Body of pancreas (tissue), 4 donors: ENCODE measurements around the gene AMER2. TPM values are rescaled to one million over a fixed set of nuclear protein-coding genes. Genes with fewer than 3 reads are reported as not detected.
A peak's percentile ranks its signal among the peaks of the same experiment; 100 is the strongest.

Source experiments
- ATAC-seq: fragments of 150-250 bp; one replicate; pipeline ENCODE4 v1.9.1; 2016
- DNase-seq, 4 donors: peaks; one replicate each; pipeline ENCODE4 v3.0.0-alpha.2; 2019
- H3K27ac ChIP-seq, 4 donors: fragments of 200-600 bp; sonication (generic); 1 replicate in 3 of 4; 2 replicates in 1 of 4; pipeline versions ENCODE4 v1.5.1 to v1.6.1; 2016 to 2019; ENCODE audit warnings: mild to moderate bottlenecking in 1 of 4, mixed read lengths in 1 of 4, moderate library complexity in 1 of 4
- H3K27me3 ChIP-seq, 2 donors: fragments of 200-600 bp; sonication (generic); one replicate each; pipeline ENCODE4 v1.6.0; 2016; ENCODE audit warnings: mild to moderate bottlenecking in 1 of 2
- H3K36me3 ChIP-seq, 2 donors: fragments of 200-600 bp; sonication (generic); replicated peaks in 1 of 2; 2 replicates each; pipeline ENCODE4 v1.5.1; 2016; ENCODE audit warnings: low read depth in 2 of 2; ENCODE audit not compliant: insufficient read depth in 1 of 2
- H3K4me1 ChIP-seq: fragments of 200-600 bp; sonication (generic); one replicate; pipeline ENCODE4 v1.6.0; 2016
- H3K4me3 ChIP-seq, 2 donors: fragments of 200-600 bp; sonication (generic); 1 replicate in 1 of 2; 2 replicates in 1 of 2; pipeline ENCODE4 v1.5.1; 2016 to 2019
- H3K9me3 ChIP-seq, 3 donors: fragments of 200-600 bp; sonication (generic); 1 replicate in 2 of 3; 2 replicates in 1 of 3; pipeline ENCODE4 v1.5.1; 2016
- POLR2A ChIP-seq, 3 donors: fragments of 450-650 bp; IDR thresholded peaks; one replicate each; pipeline ENCODE4 v1.6.1; 2016; ENCODE audit warnings: antibody characterized with exemption in 3 of 3, mild to moderate bottlenecking in 2 of 3
- WGBS, 2 donors: methylation state at CpG; one replicate each; pipeline ENCODE4 v1.1.5; 2017; 5-methylcytosine and 5-hydroxymethylcytosine counted together
- intact Hi-C: fragments of 100-400 bp; cut with DNase I; formaldehyde crosslinking; loops from one replicate; pipeline ENCODE4 v1.15.1; 2023
- total RNA-seq, 2 donors: library from RNA; depleted of rRNA; stranded (reverse); fragments of >200 nt; gene quantifications; one replicate each; pipeline ENCODE4 v1.1.0, GENCODE V29; 2016
- TF ChIP-seq, protein P1 (sequence below), 7 experiments: fragments of 450-650 bp in 4 of 7; fragments of 200-600 bp in 3 of 7; sonication (generic) in 3 of 7; IDR thresholded peaks; one replicate each; pipeline ENCODE4 v1.5.1; 2016 to 2019; ENCODE audit warnings: antibody characterized with exemption in 7 of 7

AMER2 gene
- total RNA-seq, 2 donors from 2014 or later, result not detected

DNA sequence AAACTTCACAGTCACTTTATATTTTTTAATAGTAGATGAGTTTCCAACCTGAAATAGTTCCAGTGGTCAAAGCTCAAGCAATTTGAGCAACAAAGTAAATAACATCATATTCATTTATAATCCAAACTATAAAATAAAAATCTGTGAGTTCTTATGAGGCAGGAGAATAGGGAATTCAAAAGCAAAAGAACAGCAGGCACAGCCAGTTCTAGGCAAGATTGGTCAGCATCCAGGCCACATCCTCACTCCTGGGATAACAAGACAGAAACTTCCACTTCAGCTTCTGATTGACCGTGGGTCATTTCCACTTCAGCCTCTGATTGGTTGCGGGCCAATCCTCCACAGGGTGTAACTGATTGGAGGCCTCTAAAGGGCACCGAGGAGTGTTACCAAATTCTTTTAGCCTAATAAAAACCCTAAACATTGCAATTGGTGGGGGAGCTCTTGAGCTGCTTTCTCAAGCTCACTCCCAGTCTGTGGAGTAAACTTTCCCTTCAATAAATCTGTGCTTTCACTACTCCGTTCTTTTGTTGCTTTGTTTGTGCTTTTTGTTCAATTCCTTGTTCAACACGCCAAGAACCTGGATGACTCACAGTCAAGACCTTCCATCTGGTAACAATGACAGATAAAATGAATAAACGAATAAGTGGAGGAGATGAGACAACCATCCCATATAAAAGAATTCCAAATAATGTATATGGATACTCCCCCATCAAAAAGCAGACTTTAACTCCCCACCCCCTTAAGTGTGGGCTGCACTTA, 42.6 kb upstream of the AMER2 start:
- Histone ChIP-seq H3K27ac (no peak overlapping the region), H3K4me1 (no peaks in the 10 kb centered on the region), H3K4me3 (no peak overlapping the region), H3K9me3 (no peaks in the 10 kb centered on the region), H3K27me3 (no peaks in the 10 kb centered on the region), H3K36me3 (no peaks in the 10 kb centered on the region)
- peak in 1 of 4 donors; percentile 3 for DNase-seq
- no peak for ATAC-seq
- intact Hi-C loops, result no loop called here
- WGBS, 2 donors, result 52 to 68% methylated on average over 6 of the region's 6 CpGs
- TF ChIP-seq POLR2A (IDR thresholded peaks at IDR 0.05), result no peak
- TF ChIP-seq, protein P1, sequence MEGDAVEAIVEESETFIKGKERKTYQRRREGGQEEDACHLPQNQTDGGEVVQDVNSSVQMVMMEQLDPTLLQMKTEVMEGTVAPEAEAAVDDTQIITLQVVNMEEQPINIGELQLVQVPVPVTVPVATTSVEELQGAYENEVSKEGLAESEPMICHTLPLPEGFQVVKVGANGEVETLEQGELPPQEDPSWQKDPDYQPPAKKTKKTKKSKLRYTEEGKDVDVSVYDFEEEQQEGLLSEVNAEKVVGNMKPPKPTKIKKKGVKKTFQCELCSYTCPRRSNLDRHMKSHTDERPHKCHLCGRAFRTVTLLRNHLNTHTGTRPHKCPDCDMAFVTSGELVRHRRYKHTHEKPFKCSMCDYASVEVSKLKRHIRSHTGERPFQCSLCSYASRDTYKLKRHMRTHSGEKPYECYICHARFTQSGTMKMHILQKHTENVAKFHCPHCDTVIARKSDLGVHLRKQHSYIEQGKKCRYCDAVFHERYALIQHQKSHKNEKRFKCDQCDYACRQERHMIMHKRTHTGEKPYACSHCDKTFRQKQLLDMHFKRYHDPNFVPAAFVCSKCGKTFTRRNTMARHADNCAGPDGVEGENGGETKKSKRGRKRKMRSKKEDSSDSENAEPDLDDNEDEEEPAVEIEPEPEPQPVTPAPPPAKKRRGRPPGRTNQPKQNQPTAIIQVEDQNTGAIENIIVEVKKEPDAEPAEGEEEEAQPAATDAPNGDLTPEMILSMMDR (IDR thresholded peaks at IDR 0.05), result no peak

GRCh38 chr13:25213715-25214114, 41.6 kb upstream of the AMER2 start:
- ATAC-seq (no peak), DNase-seq (no peak)
- no peaks in the 10 kb centered on the region for H3K9me3 ChIP-seq
- no peaks in the 10 kb centered on the region for H3K27me3 ChIP-seq
- H3K4me3 ChIP-seq, result no peak overlapping the region
- WGBS, 2 donors, result 88 to 90% methylated on average over 2 of the region's 2 CpGs
- H3K4me1 ChIP-seq, result no peaks in the 10 kb centered on the region
- intact Hi-C loops, result no loop called here
- no peaks in the 10 kb centered on the region for H3K36me3 ChIP-seq
- no peak overlapping the region for H3K27ac ChIP-seq
- no peak for TF ChIP-seq POLR2A (IDR thresholded peaks at IDR 0.05)
- TF ChIP-seq, protein P1 (IDR thresholded peaks at IDR 0.05), result no peak

GRCh38 chr13:25210842-25211569, 38.9 kb upstream of the AMER2 start:
- no peaks in the 10 kb centered on the region for H3K4me1 ChIP-seq
- H3K27me3 ChIP-seq, result no peaks in the 10 kb centered on the region
- no peak for DNase-seq
- intact Hi-C loops, result no loop called here
- H3K27ac ChIP-seq, result no peak overlapping the region
- no peak overlapping the region for H3K4me3 ChIP-seq
- no peak for ATAC-seq
- no peaks in the 10 kb centered on the region for H3K9me3 ChIP-seq
- no peak for TF ChIP-seq POLR2A (IDR thresholded peaks at IDR 0.05)
- TF ChIP-seq, protein P1 (IDR thresholded peaks at IDR 0.05), result no peak
- WGBS, 2 donors, result 64 to 71% methylated on average over 13 of the region's 13 CpGs
- no peaks in the 10 kb centered on the region for H3K36me3 ChIP-seq

GRCh38 chr13:25207291-25207810, 35.3 kb upstream of the AMER2 start:
- DNase-seq, result no peak
- Histone ChIP-seq H3K36me3 (no peaks in the 10 kb centered on the region), H3K9me3 (no peaks in the 10 kb centered on the region), H3K27ac (no peak overlapping the region), H3K4me1 (no peaks in the 10 kb centered on the region), H3K4me3 (no peak overlapping the region), H3K27me3 (no peaks in the 10 kb centered on the region)
- intact Hi-C loops, result no loop called here
- no peak for ATAC-seq
- whole genome bisulfite sequencing, 2 donors, result 80 to 84% methylated on average over 8 of the region's 8 CpGs
- no peak for TF ChIP-seq POLR2A (IDR thresholded peaks at IDR 0.05)
- TF ChIP-seq, protein P1 (IDR thresholded peaks at IDR 0.05), result no peak
